Right lobe of liver (tissue), 4 donors: ENCODE measurements around the gene PDX1.

Experiments
- CTCF ChIP-seq, 4 donors: fragments of 200-600 bp in 3 of 4; fragments of 450-650 bp in 1 of 4; IDR thresholded peaks; one replicate each; pipeline versions ENCODE4 v1.5.1 to v1.8.0; 2016 to 2022; ENCODE audit warnings: antibody characterized with exemption in 4 of 4, mild to moderate bottlenecking in 2 of 4
- POLR2A ChIP-seq: fragments of 450-650 bp; IDR thresholded peaks from one replicate; pipeline ENCODE4 v1.6.1; 2017; ENCODE audit warnings: antibody characterized with exemption, mild to moderate bottlenecking
- donor health status: DM: no; HTN: no; CAD: no.
- donor health status: DM: no; HTN: no; CAD: no.
- donor health status: DM: no; HTN: yes; CAD: no.

- TF ChIP-seq CTCF (IDR thresholded peaks at IDR 0.05), result no peak
- TF ChIP-seq POLR2A, result no peak
These were observed 52.6 kb downstream of the PDX1 start for GRCh38 chr13:27972478-27972820.
